ENCODE measurements around the gene GNA14. TPM values are rescaled to one million over a fixed set of nuclear protein-coding genes. Genes with fewer than 3 reads are reported as not detected.
A peak's percentile ranks its signal among the peaks of the same experiment; 100 is the strongest.

Gene GNA14
- total and polyA plus RNA-seq, 2 donors (not counting 3 experiments of a cell fraction or from before 2014, with no cell fraction given): 2.1 to 3.3 TPM

- FAIRE-seq: peak; percentile 59
- no peaks in the 10 kb centered on the region for H4K20me1 ChIP-seq (replicated peaks; ENCODE audit: control insufficient read depth, extremely low read depth, insufficient read depth, low read length)
- no peak overlapping the region for H2AFZ ChIP-seq (ENCODE audit: low read depth, low read length)
- H3K9ac ChIP-seq (replicated peaks; ENCODE audit: extremely low read depth, insufficient read depth, low read length): no peak overlapping the region
- H3K4me1 ChIP-seq (ENCODE audit: control insufficient read depth, extremely low read depth, insufficient read depth, low read length): no peaks in the 10 kb centered on the region
- no peaks in the 10 kb centered on the region for H3K27me3 ChIP-seq (ENCODE audit: control insufficient read depth in 2 of 2, insufficient read depth in 2 of 2, low read length in 2 of 2)
- DNase-seq (ENCODE audit: low read depth, low spot score): peak; percentile 55
- H3K4me3 ChIP-seq (replicated peaks in 1 of 3; ENCODE audit: insufficient read depth in 1 of 3, low read depth in 1 of 3, low read length in 3 of 3): no peak overlapping the region
- ChIA-PET CTCF (no interaction called here), POLR2A (no interaction called here)
- intact Hi-C loops (cut with micrococcal nuclease): loop anchor here (10.0 kb wide), 1 partner anchor 406 kb away; no protein-coding TSS in a partner anchor
- dilution Hi-C loops (cut with MboI; ENCODE audit: extremely low pct_ligation_motif_present, low sequenced_read_pairs): no loop called here
- H3K4me2 ChIP-seq (ENCODE audit: insufficient read depth, low read length): no peak overlapping the region
- no peaks in the 10 kb centered on the region for H3K9me3 ChIP-seq (replicated peaks; ENCODE audit: control insufficient read depth, insufficient read depth, low read length)
- TF ChIP-seq MYC (IDR thresholded peaks at IDR 0.05; ENCODE audit: low read depth, low read length) (no peak), EZH2 (IDR thresholded peaks at IDR 0.05; ENCODE audit: borderline replicate concordance, low read depth, low read length, severe bottlenecking) (no peak), GATA2 (IDR thresholded peaks at IDR 0.05; ENCODE audit: insufficient read depth, insufficient read length, low read depth, low read length) (peak; percentile 58)
- BruUV-seq (replicated peaks): no TSS peak
- no peak overlapping the region for H3K27ac ChIP-seq (ENCODE audit: insufficient read depth, low read depth, low read length)
- no peaks in the 10 kb centered on the region for H3K36me3 ChIP-seq (ENCODE audit: control insufficient read depth in 2 of 2, extremely low read depth in 1 of 2, insufficient read depth in 2 of 2, low read length in 2 of 2)
- H3K79me2 ChIP-seq (ENCODE audit: control insufficient read depth, insufficient read depth, low read length): no peaks in the 10 kb centered on the region
- no peaks in the 10 kb centered on the region for H3K9me1 ChIP-seq (replicated peaks; ENCODE audit: control insufficient read depth, extremely low read depth, insufficient read depth, low read length)
These were observed 209.5 kb downstream of the GNA14 start for GRCh38 chr9:77438653-77439052.

GRCh38 chr9:77435688-77436087, 212.4 kb downstream of the GNA14 start:
- Histone ChIP-seq H3K4me3 (replicated peaks in 1 of 3; ENCODE audit: insufficient read depth in 1 of 3, low read depth in 1 of 3, low read length in 3 of 3) (no peak overlapping the region), H3K4me2 (ENCODE audit: insufficient read depth, low read length) (no peak overlapping the region), H3K27me3 (ENCODE audit: control insufficient read depth in 2 of 2, insufficient read depth in 2 of 2, low read length in 2 of 2) (no peaks in the 10 kb centered on the region), H3K9me1 (replicated peaks; ENCODE audit: control insufficient read depth, extremely low read depth, insufficient read depth, low read length) (no peaks in the 10 kb centered on the region), H3K36me3 (ENCODE audit: control insufficient read depth in 2 of 2, extremely low read depth in 1 of 2, insufficient read depth in 2 of 2, low read length in 2 of 2) (no peaks in the 10 kb centered on the region), H3K27ac (ENCODE audit: insufficient read depth, low read depth, low read length) (no peak overlapping the region), H2AFZ (ENCODE audit: low read depth, low read length) (no peak overlapping the region), H3K9me3 (replicated peaks; ENCODE audit: control insufficient read depth, insufficient read depth, low read length) (no peaks in the 10 kb centered on the region), H3K9ac (replicated peaks; ENCODE audit: extremely low read depth, insufficient read depth, low read length) (no peak overlapping the region), H3K79me2 (ENCODE audit: control insufficient read depth, insufficient read depth, low read length) (no peaks in the 10 kb centered on the region), H3K4me1 (ENCODE audit: control insufficient read depth, extremely low read depth, insufficient read depth, low read length) (peaks cover 11% of the 10 kb centered on the region), H4K20me1 (replicated peaks; ENCODE audit: control insufficient read depth, extremely low read depth, insufficient read depth, low read length) (no peaks in the 10 kb centered on the region)
- intact Hi-C loops (cut with micrococcal nuclease): loop anchor here (10.0 kb wide), 1 partner anchor 409 kb away; no protein-coding TSS in a partner anchor
- CTCF ChIA-PET: interaction anchor here (2.6 to 5.1 kb wide), 6 partner anchors 8 to 600 kb away, joined by 13 to 108 read pairs (median 41); partner anchors contain the start of gene GNA14
- dilution Hi-C loops (cut with MboI; ENCODE audit: extremely low pct_ligation_motif_present, low sequenced_read_pairs): no loop called here
- POLR2A ChIA-PET: no interaction called here
- TF ChIP-seq MYC (IDR thresholded peaks at IDR 0.05; ENCODE audit: low read depth, low read length): no peak
- TF ChIP-seq FOS (IDR thresholded peaks at IDR 0.05; ENCODE audit: borderline replicate concordance, insufficient read depth, low read length): no peak
- BruUV-seq (replicated peaks): no TSS peak
- no peak for FAIRE-seq
- no peak for DNase-seq (ENCODE audit: low read depth, low spot score)
